Measurements from ENCODE around the gene UBE3A. TPM values are rescaled to one million over a fixed set of nuclear protein-coding genes. Genes with fewer than 3 reads are reported as not detected.

The UBE3A gene
- total and polyA plus RNA-seq, 8 donors = 8.9 to 48.9 (median 39.0) TPM

GRCh38 chr15:25427861-25428260, 11.0 kb downstream of the UBE3A start:
- ATAC-seq (no peak), DNase-seq (no peak), FAIRE-seq (no peak)
- intact Hi-C loops (cut with DNase I) = no loop called here
- Histone ChIP-seq H3K27me3 (no peaks in the 10 kb centered on the region), H3K27ac (no peak overlapping the region), H3K9me3 (no peaks in the 10 kb centered on the region), H3K4me3 (no peak overlapping the region), H3K36me3 (no peaks in the 10 kb centered on the region), H3K4me1 (peaks cover 0 to 20% (median 8%) of the 10 kb centered on the region in 3 donors)
- 39 to 52% methylated on average over 2 of the region's 2 CpGs for WGBS, 2 donors
- no peak for TF ChIP-seq CTCF (IDR thresholded peaks at IDR 0.05)

DNA sequence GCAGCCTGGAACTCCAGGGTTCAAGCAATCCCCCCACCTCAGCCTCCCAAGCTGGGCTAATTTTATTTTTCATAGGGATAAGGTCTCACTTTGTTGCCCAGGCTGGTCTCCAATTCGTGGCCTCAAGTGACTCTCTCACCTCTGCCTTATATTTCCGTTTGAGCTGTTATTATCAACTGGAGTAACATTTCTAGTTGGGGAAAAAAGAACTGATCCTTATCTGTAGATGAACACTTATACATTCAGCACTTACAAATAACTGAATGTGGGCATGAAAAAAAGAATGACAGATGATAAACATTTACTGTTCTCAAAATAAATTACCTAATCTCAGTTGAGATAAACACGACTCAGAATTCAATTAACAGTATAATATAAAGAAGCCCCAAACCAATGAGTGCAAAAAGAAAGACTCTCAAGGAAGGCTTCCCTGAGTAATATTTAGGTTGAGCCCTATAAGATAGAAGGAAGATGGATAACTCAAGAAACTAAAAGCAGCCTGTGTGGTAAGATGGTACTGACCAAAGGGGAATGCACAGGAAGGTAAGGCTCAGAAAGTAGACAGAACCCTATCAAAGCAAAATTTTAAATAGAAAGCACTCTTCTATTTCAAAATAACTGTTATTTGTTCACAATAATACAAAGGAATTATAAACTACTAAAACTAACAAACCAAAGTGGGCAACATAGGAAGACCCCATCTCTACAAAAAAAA, 11.8 kb downstream of the UBE3A start:
- ATAC-seq (no peak), FAIRE-seq (no peak), DNase-seq (no peak)
- intact Hi-C loops (cut with DNase I) = no loop called here
- Histone ChIP-seq H3K4me1 (peaks cover 0 to 20% (median 8%) of the 10 kb centered on the region in 3 donors), H3K9me3 (no peaks in the 10 kb centered on the region), H3K27ac (no peak overlapping the region), H3K4me3 (no peak overlapping the region), H3K36me3 (no peaks in the 10 kb centered on the region), H3K27me3 (no peaks in the 10 kb centered on the region)
- no peak for TF ChIP-seq CTCF (IDR thresholded peaks at IDR 0.05)
- 19 to 21% methylated on average over 3 of the region's 3 CpGs for WGBS, 2 donors

GRCh38 chr15:25424073-25424472, 14.8 kb downstream of the UBE3A start:
- no peaks in the 10 kb centered on the region for H3K36me3 ChIP-seq
- no peak for ATAC-seq
- H3K4me1 ChIP-seq = peaks cover 0 to 16% (median 8%) of the 10 kb centered on the region in 3 donors
- H3K27me3 ChIP-seq = no peaks in the 10 kb centered on the region
- no peak overlapping the region for H3K27ac ChIP-seq
- H3K4me3 ChIP-seq = no peak overlapping the region
- 86 to 89% methylated on average over 1 of the region's 1 CpG for WGBS, 2 donors
- no peaks in the 10 kb centered on the region for H3K9me3 ChIP-seq
- no peak for DNase-seq
- TF ChIP-seq CTCF (IDR thresholded peaks at IDR 0.05) = no peak
- intact Hi-C loops (cut with DNase I) = no loop called here
- no peak for FAIRE-seq

GRCh38 chr15:25422021-25422420, 16.8 kb downstream of the UBE3A start:
- ATAC-seq = no peak
- FAIRE-seq = no peak
- no peak for TF ChIP-seq CTCF (IDR thresholded peaks at IDR 0.05)
- no peak overlapping the region for H3K27ac ChIP-seq
- no peak overlapping the region for H3K4me3 ChIP-seq
- intact Hi-C loops (cut with DNase I) = no loop called here
- H3K9me3 ChIP-seq = no peaks in the 10 kb centered on the region
- WGBS, 2 donors = 84 to 90% methylated on average over 2 of the region's 2 CpGs
- peaks cover 0 to 10% (median 3%) of the 10 kb centered on the region in 3 donors for H3K4me1 ChIP-seq
- DNase-seq = no peak
- no peaks in the 10 kb centered on the region for H3K36me3 ChIP-seq
- H3K27me3 ChIP-seq = no peaks in the 10 kb centered on the region

- DNase-seq (no peak), ATAC-seq (no peak), FAIRE-seq (no peak)
- Histone ChIP-seq H3K4me1 (peaks cover 0 to 1% (median 0%) of the 10 kb centered on the region in 3 donors), H3K4me3 (no peak overlapping the region), H3K36me3 (no peaks in the 10 kb centered on the region), H3K9me3 (no peaks in the 10 kb centered on the region), H3K27me3 (no peaks in the 10 kb centered on the region), H3K27ac (no peak overlapping the region)
- WGBS, 2 donors = 89 to 92% methylated on average over 4 of the region's 4 CpGs
- intact Hi-C loops (cut with DNase I) = no loop called here
- no peak for TF ChIP-seq CTCF (IDR thresholded peaks at IDR 0.05)
Measured at GRCh38 chr15:25418202-25418601, 20.6 kb downstream of the UBE3A start.
